HepG2 (cell line): ENCODE measurements around the gene VWA3A. TPM values are rescaled to one million over a fixed set of nuclear protein-coding genes. Genes with fewer than 3 reads are reported as not detected.
A peak's percentile ranks its signal among the peaks of the same experiment; 100 is the strongest.

ENCODE experiments used
- ARNT ChIP-seq: fragments of 450-650 bp; IDR thresholded peaks from 2 replicates; pipeline ENCODE4 v1.6.1; 2017
- FOXK1 ChIP-seq: sonication (generic); formaldehyde crosslinking; IDR thresholded peaks from 2 replicates; pipeline ENCODE4 v1.4.0; 2020; ENCODE audit warnings: low read depth, missing genetic modification reagents, borderline replicate concordance
- HNRNPLL ChIP-seq: fragments of 200-400 bp; formaldehyde crosslinking; IDR thresholded peaks from 2 replicates; pipeline ENCODE4 v1.6.1; 2017; ENCODE audit warnings: mild to moderate bottlenecking, low read depth, low read length; ENCODE audit not compliant: poor library complexity, severe bottlenecking
- LCORL ChIP-seq, 2 experiments: fragments of 450-650 bp in 1 of 2; sonication (generic) in 1 of 2; formaldehyde crosslinking in 1 of 2; IDR thresholded peaks; 2 replicates each; pipeline versions ENCODE4 v1.5.0 to v1.6.1; 2017 to 2020; ENCODE audit warnings: antibody characterized with exemption in 1 of 2, missing genetic modification reagents in 1 of 2
- MBNL3 ChIP-seq: fragments of 250-450 bp; sonication (Bioruptor Pico); conservative IDR thresholded peaks from 2 replicates; pipeline ENCODE4 v1.8.0; 2022; ENCODE audit warnings: mild to moderate bottlenecking, inconsistent platforms
- MEF2D ChIP-seq: sonication (generic); formaldehyde crosslinking; IDR thresholded peaks from 2 replicates; pipeline ENCODE4 v1.5.1; 2020; ENCODE audit warnings: mild to moderate bottlenecking, missing genetic modification reagents
- NR2F1 ChIP-seq, 2 experiments: fragments of 450-650 bp in 1 of 2; formaldehyde crosslinking in 1 of 2; IDR thresholded peaks; 2 replicates each; pipeline versions ENCODE4 v1.5.0 to v1.6.1; 2016 to 2020; ENCODE audit warnings: mild to moderate bottlenecking in 1 of 2, missing compliant biosample characterization in 1 of 2, missing genetic modification reagents in 1 of 2, moderate library complexity in 1 of 2
- NRL ChIP-seq: sonication (generic); formaldehyde crosslinking; IDR thresholded peaks from 2 replicates; pipeline ENCODE4 v1.5.0; 2020; ENCODE audit warnings: missing genetic modification reagents, mild to moderate bottlenecking, moderate library complexity, borderline replicate concordance
- PAX8 ChIP-seq: sonication (generic); formaldehyde crosslinking; IDR thresholded peaks from 2 replicates; pipeline ENCODE4 v1.8.0; 2022; ENCODE audit warnings: mild to moderate bottlenecking, missing genetic modification reagents, borderline replicate concordance
- RXRB ChIP-seq: IDR thresholded peaks from 2 replicates; pipeline ENCODE4 v1.6.1; 2016; ENCODE audit warnings: borderline replicate concordance, missing genetic modification reagents, missing compliant biosample characterization
- TAF1 ChIP-seq: sonication (generic); formaldehyde crosslinking; IDR thresholded peaks from 2 replicates; pipeline ENCODE4 v1.4.0; 2020; ENCODE audit warnings: missing genetic modification reagents
- YEATS2 ChIP-seq: sonication (generic); formaldehyde crosslinking; IDR thresholded peaks from 2 replicates; pipeline ENCODE4 v1.4.0; 2020; ENCODE audit warnings: missing genetic modification reagents, borderline replicate concordance
- ZBTB7B ChIP-seq: sonication (generic); formaldehyde crosslinking; IDR thresholded peaks from 2 replicates; pipeline ENCODE4 v1.4.0; 2020; ENCODE audit warnings: missing genetic modification reagents
- ZNF12 ChIP-seq: sonication (generic); formaldehyde crosslinking; IDR thresholded peaks from 2 replicates; pipeline ENCODE4 v1.5.0; 2020; ENCODE audit warnings: missing genetic modification reagents
- ZNF431 ChIP-seq: sonication (generic); formaldehyde crosslinking; IDR thresholded peaks from 2 replicates; pipeline ENCODE4 v1.9.0; 2022; ENCODE audit warnings: missing genetic modification reagents, low read depth, mild to moderate bottlenecking, borderline replicate concordance
- ZNF441 ChIP-seq: sonication (generic); formaldehyde crosslinking; IDR thresholded peaks from 2 replicates; pipeline ENCODE4 v1.7.0; 2021; ENCODE audit warnings: missing genetic modification reagents, borderline replicate concordance
- ZNF563 ChIP-seq: sonication (generic); formaldehyde crosslinking; IDR thresholded peaks from 2 replicates; pipeline ENCODE4 v1.8.0; 2022; ENCODE audit warnings: mild to moderate bottlenecking, moderate library complexity, missing genetic modification reagents
- ZNF720 ChIP-seq: sonication (generic); formaldehyde crosslinking; IDR thresholded peaks from 2 replicates; pipeline ENCODE4 v1.4.0; 2020; ENCODE audit warnings: missing genetic modification reagents
- ZNF749 ChIP-seq: sonication (generic); formaldehyde crosslinking; IDR thresholded peaks from 2 replicates; pipeline ENCODE4 v1.8.0; 2022; ENCODE audit warnings: mild to moderate bottlenecking, missing genetic modification reagents, moderate library complexity, borderline replicate concordance
- ZSCAN21 ChIP-seq: sonication (generic); formaldehyde crosslinking; IDR thresholded peaks from 2 replicates; pipeline ENCODE4 v1.8.0; 2022; ENCODE audit warnings: mild to moderate bottlenecking, missing genetic modification reagents, moderate library complexity, borderline replicate concordance
- polyA plus RNA-seq, 8 experiments: library from polyadenylated mRNA; depleted of rRNA in 3 of 8; stranded (reverse) in 7 of 8; unstranded in 1 of 8; fragments of >200 nt; fragmentation: Illumina TruSeq in 4 of 8; extraction: Trizol in 4 of 8; gene quantifications; 2 replicates each; pipeline versions ENCODE4 v1.2.1 to v1.2.3, GENCODE V29; 2011 to 2016; ENCODE audit warnings: low read depth in 4 of 8, missing spikeins in 1 of 8, mixed read lengths in 1 of 8; ENCODE audit not compliant: insufficient read depth in 1 of 8
- total RNA-seq, 5 experiments: library from RNA; depleted of rRNA; stranded (reverse); fragments of >200 nt; fragmentation: Illumina TruSeq; extraction: Trizol; gene quantifications; 2 replicates each; pipeline ENCODE4 v1.2.3, GENCODE V29; 2016; ENCODE audit warnings: low read depth in 1 of 5
- TF ChIP-seq, protein P1 (sequence below): sonication (generic); formaldehyde crosslinking; IDR thresholded peaks from 2 replicates; pipeline ENCODE4 v1.8.1; 2023; ENCODE audit warnings: missing genetic modification reagents, inconsistent platforms, borderline replicate concordance
- TF ChIP-seq, protein P2 (sequence below): sonication (generic); formaldehyde crosslinking; IDR thresholded peaks from 2 replicates; pipeline ENCODE4 v1.5.0; 2020; ENCODE audit warnings: mild to moderate bottlenecking, missing genetic modification reagents
- TF ChIP-seq, protein P3 (sequence below): sonication (generic); formaldehyde crosslinking; IDR thresholded peaks from 2 replicates; pipeline ENCODE4 v1.4.0; 2020; ENCODE audit warnings: low read depth, missing genetic modification reagents

The VWA3A gene
- total and polyA plus RNA-seq, 2 of the 13 experiments (the other 11 are each of a cell fraction or from before 2014, with no cell fraction given) = 0.03 to 0.07 TPM

DNA sequence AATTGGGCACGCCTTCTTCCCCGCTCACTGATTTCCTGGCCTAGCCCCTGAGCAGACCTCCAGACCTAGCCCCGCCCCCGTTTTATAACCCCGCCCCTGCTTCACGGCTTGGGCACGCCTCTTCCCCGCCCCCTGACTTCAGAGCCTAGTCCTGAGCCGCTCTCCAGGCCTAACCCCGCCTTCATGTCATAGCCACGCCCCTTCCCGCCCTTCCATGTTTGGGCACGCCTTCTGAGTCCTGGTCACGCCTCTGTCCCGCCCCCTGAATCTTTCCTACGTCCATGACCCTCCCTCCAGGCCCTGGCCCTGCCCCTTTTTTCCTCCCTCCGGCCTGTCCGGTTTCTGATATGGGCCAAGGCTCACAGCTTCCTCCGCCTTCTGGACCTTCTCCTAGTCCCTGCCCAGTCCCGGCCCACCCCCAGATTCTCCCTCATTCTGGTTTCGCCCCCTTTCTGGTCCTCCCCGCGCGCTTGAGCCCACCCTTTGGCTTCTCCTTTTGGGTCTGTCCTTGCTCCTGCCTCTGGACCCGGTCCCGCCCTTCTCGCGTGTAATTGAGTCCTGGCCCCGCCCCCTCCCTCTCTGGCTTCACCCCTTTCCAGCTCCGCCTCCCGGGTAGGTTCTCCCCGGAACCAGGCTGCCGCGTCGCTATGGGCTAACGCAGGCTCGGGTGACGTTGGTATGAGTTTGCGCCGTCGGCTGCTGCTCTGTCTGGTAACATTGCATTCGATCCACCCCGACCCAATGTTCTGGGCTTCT, 98.6 kb downstream of the VWA3A start (continued):
- TF ChIP-seq ZSCAN21 (CRISPR knock-in tag) (peak; percentile 48; the same call in 1 of the 2 replicates), FOXK1 (peak; percentile 38; the same call in 1 of the 2 replicates), MEF2D (CRISPR knock-in tag) (no peak; the same call in 1 of the 2 replicates), TAF1 (CRISPR knock-in tag) (peak; percentile 87), ZNF441 (CRISPR knock-in tag) (no peak; the same call in 1 of the 2 replicates), PAX8 (CRISPR knock-in tag) (0 out of 2 replicates have a peak, but pooled peaks have one; percentile 23), NRL (CRISPR knock-in tag) (peak; percentile 66), ZNF720 (CRISPR knock-in tag) (no peak), HNRNPLL (peak; percentile 86), ARNT (no peak), RXRB (peak; percentile 52; the same call in 1 of the 2 replicates), YEATS2 (CRISPR knock-in tag) (0 out of 2 replicates have a peak, but pooled peaks have one; percentile 58), LCORL (IDR thresholded peaks at IDR 0.05) (0 out of 2 replicates have a peak, but pooled peaks have one; percentile 36), LCORL (CRISPR knock-in tag; IDR thresholded peaks at IDR 0.05) (peak; percentile 40), ZBTB7B (CRISPR knock-in tag) (0 out of 2 replicates have a peak, but pooled peaks have one; percentile 20), MBNL3 (no peak), ZNF12 (CRISPR knock-in tag) (no peak), ZNF563 (CRISPR knock-in tag) (0 out of 2 replicates have a peak, but pooled peaks have one; percentile 47), ZNF749 (CRISPR knock-in tag) (peak; percentile 54; the same call in 1 of the 2 replicates), NR2F1 (CRISPR knock-in tag; IDR thresholded peaks at IDR 0.05) (no peak), ZNF431 (no peak)
- TF ChIP-seq, protein P1, sequence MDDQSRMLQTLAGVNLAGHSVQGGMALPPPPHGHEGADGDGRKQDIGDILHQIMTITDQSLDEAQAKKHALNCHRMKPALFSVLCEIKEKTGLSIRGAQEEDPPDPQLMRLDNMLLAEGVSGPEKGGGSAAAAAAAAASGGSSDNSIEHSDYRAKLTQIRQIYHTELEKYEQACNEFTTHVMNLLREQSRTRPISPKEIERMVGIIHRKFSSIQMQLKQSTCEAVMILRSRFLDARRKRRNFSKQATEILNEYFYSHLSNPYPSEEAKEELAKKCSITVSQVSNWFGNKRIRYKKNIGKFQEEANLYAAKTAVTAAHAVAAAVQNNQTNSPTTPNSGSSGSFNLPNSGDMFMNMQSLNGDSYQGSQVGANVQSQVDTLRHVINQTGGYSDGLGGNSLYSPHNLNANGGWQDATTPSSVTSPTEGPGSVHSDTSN (CRISPR knock-in tag) = no peak
- TF ChIP-seq, protein P2, sequence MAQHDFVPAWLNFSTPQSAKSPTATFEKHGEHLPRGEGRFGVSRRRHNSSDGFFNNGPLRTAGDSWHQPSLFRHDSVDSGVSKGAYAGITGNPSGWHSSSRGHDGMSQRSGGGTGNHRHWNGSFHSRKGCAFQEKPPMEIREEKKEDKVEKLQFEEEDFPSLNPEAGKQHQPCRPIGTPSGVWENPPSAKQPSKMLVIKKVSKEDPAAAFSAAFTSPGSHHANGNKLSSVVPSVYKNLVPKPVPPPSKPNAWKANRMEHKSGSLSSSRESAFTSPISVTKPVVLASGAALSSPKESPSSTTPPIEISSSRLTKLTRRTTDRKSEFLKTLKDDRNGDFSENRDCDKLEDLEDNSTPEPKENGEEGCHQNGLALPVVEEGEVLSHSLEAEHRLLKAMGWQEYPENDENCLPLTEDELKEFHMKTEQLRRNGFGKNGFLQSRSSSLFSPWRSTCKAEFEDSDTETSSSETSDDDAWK = no peak
- TF ChIP-seq, protein P3, sequence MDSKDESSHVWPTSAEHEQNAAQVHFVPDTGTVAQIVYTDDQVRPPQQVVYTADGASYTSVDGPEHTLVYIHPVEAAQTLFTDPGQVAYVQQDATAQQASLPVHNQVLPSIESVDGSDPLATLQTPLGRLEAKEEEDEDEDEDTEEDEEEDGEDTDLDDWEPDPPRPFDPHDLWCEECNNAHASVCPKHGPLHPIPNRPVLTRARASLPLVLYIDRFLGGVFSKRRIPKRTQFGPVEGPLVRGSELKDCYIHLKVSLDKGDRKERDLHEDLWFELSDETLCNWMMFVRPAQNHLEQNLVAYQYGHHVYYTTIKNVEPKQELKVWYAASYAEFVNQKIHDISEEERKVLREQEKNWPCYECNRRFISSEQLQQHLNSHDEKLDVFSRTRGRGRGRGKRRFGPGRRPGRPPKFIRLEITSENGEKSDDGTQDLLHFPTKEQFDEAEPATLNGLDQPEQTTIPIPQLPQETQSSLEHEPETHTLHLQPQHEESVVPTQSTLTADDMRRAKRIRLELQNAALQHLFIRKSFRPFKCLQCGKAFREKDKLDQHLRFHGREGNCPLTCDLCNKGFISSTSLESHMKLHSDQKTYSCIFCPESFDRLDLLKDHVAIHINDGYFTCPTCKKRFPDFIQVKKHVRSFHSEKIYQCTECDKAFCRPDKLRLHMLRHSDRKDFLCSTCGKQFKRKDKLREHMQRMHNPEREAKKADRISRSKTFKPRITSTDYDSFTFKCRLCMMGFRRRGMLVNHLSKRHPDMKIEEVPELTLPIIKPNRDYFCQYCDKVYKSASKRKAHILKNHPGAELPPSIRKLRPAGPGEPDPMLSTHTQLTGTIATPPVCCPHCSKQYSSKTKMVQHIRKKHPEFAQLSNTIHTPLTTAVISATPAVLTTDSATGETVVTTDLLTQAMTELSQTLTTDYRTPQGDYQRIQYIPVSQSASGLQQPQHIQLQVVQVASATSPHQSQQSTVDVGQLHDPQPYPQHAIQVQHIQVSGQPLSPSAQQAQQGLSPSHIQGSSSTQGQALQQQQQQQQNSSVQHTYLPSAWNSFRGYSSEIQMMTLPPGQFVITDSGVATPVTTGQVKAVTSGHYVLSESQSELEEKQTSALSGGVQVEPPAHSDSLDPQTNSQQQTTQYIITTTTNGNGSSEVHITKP = peak; percentile 81
